ENCODE measurements around the gene ADAMTS7. TPM values are rescaled to one million over a fixed set of nuclear protein-coding genes. Genes with fewer than 3 reads are reported as not detected.
A peak's percentile ranks its signal among the peaks of the same experiment; 100 is the strongest.

The ADAMTS7 gene
- total and polyA plus RNA-seq, 2 of the 8 experiments (the other 6 are each of a cell fraction or from before 2014, with no cell fraction given): 27.9 to 45.2 TPM

- Histone ChIP-seq H2BK120ac (replicated peaks; ENCODE audit: low read depth, low read length) (no peak overlapping the region), H4K20me1 (replicated peaks in 1 of 2; ENCODE audit: control insufficient read depth in 1 of 2, insufficient read depth in 2 of 2, low read length in 2 of 2) (peaks cover 2% of the 10 kb centered on the region in 2 experiments), H3K9ac (replicated peaks in 1 of 4; ENCODE audit: extremely low read depth in 1 of 4, low read depth in 3 of 4, low read length in 3 of 4) (no peak overlapping the region), H3K36me3 (ENCODE audit: control insufficient read depth in 2 of 4, insufficient read depth in 4 of 4, low read length in 3 of 4) (peaks cover 2 to 13% (median 5%) of the 10 kb centered on the region in 4 experiments; a peak in 4 of 8 replicates), H3K4me2 (ENCODE audit: insufficient read depth in 1 of 2, low read depth in 2 of 2, low read length in 2 of 2) (no peak overlapping the region), H2AFZ (ENCODE audit: low read length) (no peak overlapping the region), H3K79me2 (ENCODE audit: control insufficient read depth in 1 of 2, insufficient read depth in 2 of 2, low read length in 2 of 2) (0 out of 4 replicates have a peak, but pooled peaks cover 0 to 4% of the 10 kb centered on the region in 2 experiments), H3K4ac (replicated peaks; ENCODE audit: insufficient read length, low read depth, low read length) (no peak overlapping the region), H3K4me1 (replicated peaks in 1 of 4; ENCODE audit: control insufficient read depth in 3 of 4, insufficient read depth in 4 of 4, low read length in 3 of 4) (peaks cover 2 to 7% (median 5%) of the 10 kb centered on the region in 4 experiments; a peak in 5 of 7 replicates), H2AK5ac (ENCODE audit: low read depth, low read length) (peak overlapping the region; percentile 75; the same call in 1 of the 2 replicates), H4K91ac (replicated peaks; ENCODE audit: insufficient read length, low read length) (no peak overlapping the region), H3K18ac (ENCODE audit: extremely low read depth, low read length) (no peak overlapping the region), H2BK12ac (ENCODE audit: low read depth, low read length) (no peak overlapping the region), H2BK15ac (ENCODE audit: low read length) (no peak overlapping the region), H3K23ac (ENCODE audit: insufficient read length) (no peak overlapping the region), H4K8ac (ENCODE audit: extremely low read depth, insufficient read depth, low read length) (no peak overlapping the region; the same call in 1 of the 2 replicates), H2BK20ac (ENCODE audit: low read length) (no peak overlapping the region), H3K14ac (ENCODE audit: insufficient read length) (no peak overlapping the region), H3K9me3 (ENCODE audit: insufficient read depth in 2 of 2, low read depth in 1 of 2, low read length in 1 of 2) (no peaks in the 10 kb centered on the region), H3K4me3 (ENCODE audit: extremely low read depth in 1 of 4, insufficient read depth in 2 of 4, low read depth in 3 of 4, low read length in 4 of 4) (no peak overlapping the region), H3K79me1 (ENCODE audit: low read depth, low read length) (no peaks in the 10 kb centered on the region; the same call in 1 of the 2 replicates), H3K27me3 (replicated peaks in 1 of 4; ENCODE audit: control insufficient read depth in 3 of 4, extremely low read depth in 1 of 4, insufficient read depth in 3 of 4, low read length in 3 of 4) (no peaks in the 10 kb centered on the region), H3K56ac (replicated peaks; ENCODE audit: insufficient read length, low read depth, low read length) (no peak overlapping the region), H3K27ac (ENCODE audit: low read depth, low read length) (no peak overlapping the region), H3K23me2 (ENCODE audit: low read depth, low read length) (no peaks in the 10 kb centered on the region), H2BK5ac (ENCODE audit: low read depth, low read length) (no peak overlapping the region), H4K5ac (ENCODE audit: insufficient read length, low read depth, low read length) (no peak overlapping the region)
- WGBS, 2 experiments (ENCODE audit: extremely low coverage in 1 of 2, insufficient coverage in 1 of 2, insufficient read length in 1 of 2, insufficient replicate concordance in 2 of 2, low coverage in 1 of 2, low lambda C conversion rate in 2 of 2, missing lambda C conversion rate in 1 of 2): 92% methylated on average over 21 of the region's 21 CpGs; no CpG with 5 or more reads in 1 of the 2 experiments
- no peak for DNase-seq (ENCODE audit: low read depth in 1 of 2, low spot score in 2 of 2)
- POLR2A ChIA-PET (ENCODE audit: partially characterized antibody): interaction anchor here (1.1 kb wide), 1 partner anchor 28 kb away, joined by 3 read pairs; no protein-coding TSS in a partner anchor
- no peak for FAIRE-seq
- CTCF ChIA-PET (ENCODE audit: partially characterized antibody): interaction anchor here (0.7 to 1.6 kb wide), 4 partner anchors 8 to 11 kb away, joined by 3 to 5 read pairs (median 3); no protein-coding TSS in a partner anchor
- TF ChIP-seq BCL11A (IDR thresholded peaks at IDR 0.05; ENCODE audit: low read depth in 2 of 2, low read length in 2 of 2): no peak
- TF ChIP-seq SAP30 (IDR thresholded peaks at IDR 0.05; ENCODE audit: insufficient read depth, insufficient replicate concordance, low read length): no peak
- no peak for TF ChIP-seq SIX5 (IDR thresholded peaks at IDR 0.05; ENCODE audit: low read depth, low read length)
- no peak for TF ChIP-seq BACH1 (IDR thresholded peaks at IDR 0.05; ENCODE audit: low read length)
- TF ChIP-seq TEAD4 (IDR thresholded peaks at IDR 0.05; ENCODE audit: low read depth, low read length): no peak
- no peak for TF ChIP-seq CHD1 (IDR thresholded peaks at IDR 0.05; ENCODE audit: low read depth, low read length)
- no peak for TF ChIP-seq HDAC2 (IDR thresholded peaks at IDR 0.05; ENCODE audit: borderline replicate concordance in 1 of 2, low read depth in 2 of 2, low read length in 2 of 2)
- no peak for TF ChIP-seq KDM5A (IDR thresholded peaks at IDR 0.05; ENCODE audit: low read length)
- no peak for TF ChIP-seq TAF1 (IDR thresholded peaks at IDR 0.05; ENCODE audit: low read depth, low read length)
- no peak for TF ChIP-seq RAD21 (IDR thresholded peaks at IDR 0.05 in 1 of 2, conservative IDR thresholded peaks at IDR 0.05 in 1 of 2; ENCODE audit: low read depth in 2 of 2, low read length in 2 of 2)
- no peak for TF ChIP-seq EZH2 (IDR thresholded peaks at IDR 0.05; ENCODE audit: low read depth, low read length, severe bottlenecking)
Observed at GRCh38 chr15:78800806-78801205, 10.5 kb downstream of the ADAMTS7 start.

Data from H1 (cell line).